ENCODE results near the gene NAPA. TPM values are rescaled to one million over a fixed set of nuclear protein-coding genes. Genes with fewer than 3 reads are reported as not detected.

The NAPA gene
- total RNA-seq, 1 donor from 2014 or later = 77.8 TPM

DNA sequence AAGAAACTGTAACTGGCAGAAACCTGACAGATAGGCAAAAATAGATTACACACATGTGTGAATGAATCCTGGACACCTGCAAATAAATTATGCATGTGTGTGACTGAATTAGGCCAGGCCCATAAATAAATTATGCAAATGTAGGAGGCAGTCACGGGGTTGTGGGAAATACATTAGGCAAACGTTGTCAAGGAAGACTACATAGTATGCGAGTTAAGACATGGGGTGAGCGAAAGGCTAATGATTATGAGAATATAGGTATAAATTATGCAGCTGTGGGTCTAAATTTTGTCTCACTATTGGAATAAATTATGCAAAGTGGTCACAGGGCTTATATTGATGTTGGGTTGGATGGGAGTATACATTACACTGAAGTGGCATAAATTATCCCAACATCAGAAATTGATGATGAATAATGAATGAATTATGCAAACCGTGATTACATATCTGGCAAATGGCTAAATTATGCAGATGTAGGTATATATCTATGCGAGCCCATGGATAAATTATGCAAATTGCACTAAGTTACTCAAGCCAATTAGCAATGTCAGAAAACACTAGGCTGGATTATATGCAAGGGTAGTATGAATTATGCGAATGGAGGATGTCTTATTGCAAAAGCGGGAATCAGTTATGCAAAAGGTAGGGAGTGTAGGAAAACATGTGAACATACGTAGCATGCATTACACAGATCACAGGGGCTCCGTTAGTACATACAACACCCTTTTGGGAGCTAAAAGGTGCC, 50.0 kb downstream of the NAPA start:
- H3K36me3 Mint-ChIP-seq (ENCODE audit: low read depth, unreplicated experiment) = no peaks in the 10 kb centered on the region
- H3K4me3 Mint-ChIP-seq (ENCODE audit: unreplicated experiment) = no peak overlapping the region
- no peak for DNase-seq (ENCODE audit: low spot score)
- no peaks in the 10 kb centered on the region for H3K9me3 Mint-ChIP-seq (ENCODE audit: unreplicated experiment)
- H3K27ac Mint-ChIP-seq (ENCODE audit: unreplicated experiment) = no peak overlapping the region
- TF ChIP-seq, protein P1, sequence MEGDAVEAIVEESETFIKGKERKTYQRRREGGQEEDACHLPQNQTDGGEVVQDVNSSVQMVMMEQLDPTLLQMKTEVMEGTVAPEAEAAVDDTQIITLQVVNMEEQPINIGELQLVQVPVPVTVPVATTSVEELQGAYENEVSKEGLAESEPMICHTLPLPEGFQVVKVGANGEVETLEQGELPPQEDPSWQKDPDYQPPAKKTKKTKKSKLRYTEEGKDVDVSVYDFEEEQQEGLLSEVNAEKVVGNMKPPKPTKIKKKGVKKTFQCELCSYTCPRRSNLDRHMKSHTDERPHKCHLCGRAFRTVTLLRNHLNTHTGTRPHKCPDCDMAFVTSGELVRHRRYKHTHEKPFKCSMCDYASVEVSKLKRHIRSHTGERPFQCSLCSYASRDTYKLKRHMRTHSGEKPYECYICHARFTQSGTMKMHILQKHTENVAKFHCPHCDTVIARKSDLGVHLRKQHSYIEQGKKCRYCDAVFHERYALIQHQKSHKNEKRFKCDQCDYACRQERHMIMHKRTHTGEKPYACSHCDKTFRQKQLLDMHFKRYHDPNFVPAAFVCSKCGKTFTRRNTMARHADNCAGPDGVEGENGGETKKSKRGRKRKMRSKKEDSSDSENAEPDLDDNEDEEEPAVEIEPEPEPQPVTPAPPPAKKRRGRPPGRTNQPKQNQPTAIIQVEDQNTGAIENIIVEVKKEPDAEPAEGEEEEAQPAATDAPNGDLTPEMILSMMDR (IDR thresholded peaks at IDR 0.05; ENCODE audit: unreplicated experiment) = no peak
- no peaks in the 10 kb centered on the region for H3K4me1 Mint-ChIP-seq (ENCODE audit: unreplicated experiment)
- no peaks in the 10 kb centered on the region for H3K27me3 Mint-ChIP-seq (ENCODE audit: unreplicated experiment)

DNA sequence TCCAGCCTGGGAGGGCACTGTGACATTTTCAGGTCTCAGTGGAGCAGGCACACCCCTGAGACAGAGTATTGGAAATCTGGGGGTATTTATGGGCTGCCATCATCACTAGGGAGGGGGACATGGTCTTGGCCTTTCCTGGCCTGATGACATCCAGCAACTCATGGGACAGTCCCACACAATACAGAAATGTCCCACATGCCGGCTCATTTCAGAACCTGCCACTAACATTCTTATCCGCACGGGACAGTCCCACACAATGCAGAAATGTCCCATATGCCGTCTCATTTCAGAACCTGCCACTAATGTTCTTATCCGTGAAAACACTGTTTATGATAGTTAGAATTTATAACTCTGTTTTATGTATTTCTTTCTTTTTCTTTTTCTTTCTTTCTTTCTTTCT, 53.0 kb downstream of the NAPA start:
- H3K36me3 Mint-ChIP-seq (ENCODE audit: low read depth, unreplicated experiment) = no peaks in the 10 kb centered on the region
- no peak overlapping the region for H3K4me3 Mint-ChIP-seq (ENCODE audit: unreplicated experiment)
- no peaks in the 10 kb centered on the region for H3K4me1 Mint-ChIP-seq (ENCODE audit: unreplicated experiment)
- TF ChIP-seq, protein P1 (IDR thresholded peaks at IDR 0.05; ENCODE audit: unreplicated experiment) = no peak
- H3K9me3 Mint-ChIP-seq (ENCODE audit: unreplicated experiment) = no peaks in the 10 kb centered on the region
- no peaks in the 10 kb centered on the region for H3K27me3 Mint-ChIP-seq (ENCODE audit: unreplicated experiment)
- H3K27ac Mint-ChIP-seq (ENCODE audit: unreplicated experiment) = no peak overlapping the region
- no peak for DNase-seq (ENCODE audit: low spot score)

DNA sequence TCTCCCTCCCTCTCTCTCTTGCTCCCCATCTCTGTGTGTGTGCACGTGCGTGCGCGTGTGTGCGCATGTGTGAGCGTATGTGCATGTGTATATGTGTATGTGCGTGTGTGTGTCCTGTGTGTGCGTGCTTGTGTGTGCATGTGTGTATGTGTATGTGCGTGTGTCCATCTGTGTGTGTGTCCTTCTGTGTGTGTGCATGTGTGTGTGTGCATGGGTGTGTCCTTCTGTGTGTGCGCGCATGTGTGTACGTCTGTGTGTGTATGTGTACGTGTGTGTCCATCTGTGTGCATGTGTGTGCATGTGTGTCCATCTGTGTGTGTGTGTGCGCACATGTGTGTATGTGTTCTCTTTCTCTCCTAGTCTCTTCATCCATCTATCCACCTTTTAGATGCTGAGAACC, 55.4 kb downstream of the NAPA start:
- H3K4me3 Mint-ChIP-seq (ENCODE audit: unreplicated experiment) = no peak overlapping the region
- H3K9me3 Mint-ChIP-seq (ENCODE audit: unreplicated experiment) = no peaks in the 10 kb centered on the region
- TF ChIP-seq, protein P1 (IDR thresholded peaks at IDR 0.05; ENCODE audit: unreplicated experiment) = no peak
- no peak overlapping the region for H3K27ac Mint-ChIP-seq (ENCODE audit: unreplicated experiment)
- no peaks in the 10 kb centered on the region for H3K4me1 Mint-ChIP-seq (ENCODE audit: unreplicated experiment)
- DNase-seq (ENCODE audit: low spot score) = no peak
- no peaks in the 10 kb centered on the region for H3K36me3 Mint-ChIP-seq (ENCODE audit: low read depth, unreplicated experiment)
- no peaks in the 10 kb centered on the region for H3K27me3 Mint-ChIP-seq (ENCODE audit: unreplicated experiment)

DNA sequence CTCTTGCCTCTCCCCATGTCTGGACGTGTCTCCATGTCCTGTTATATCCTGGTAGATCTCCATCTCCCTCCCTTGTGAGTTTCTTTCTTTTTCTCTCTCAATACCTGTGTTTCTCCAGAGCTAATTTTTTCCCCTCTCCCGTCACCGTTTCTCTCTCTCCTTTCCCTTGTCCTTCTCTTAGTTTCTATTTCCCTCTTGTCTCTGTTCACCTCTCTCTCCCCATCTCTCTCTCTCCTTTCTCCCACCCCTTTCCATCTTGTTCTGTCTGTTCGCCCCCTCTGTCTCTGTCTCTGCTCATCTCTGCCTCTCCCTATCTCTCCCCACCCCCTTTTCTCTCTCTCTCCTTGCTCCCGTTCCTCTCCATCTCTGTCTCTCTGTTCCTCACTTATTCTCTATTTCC, 56.2 kb downstream of the NAPA start:
- H3K27me3 Mint-ChIP-seq (ENCODE audit: unreplicated experiment) = no peaks in the 10 kb centered on the region
- no peaks in the 10 kb centered on the region for H3K4me1 Mint-ChIP-seq (ENCODE audit: unreplicated experiment)
- H3K36me3 Mint-ChIP-seq (ENCODE audit: low read depth, unreplicated experiment) = no peaks in the 10 kb centered on the region
- DNase-seq (ENCODE audit: low spot score) = no peak
- no peak overlapping the region for H3K4me3 Mint-ChIP-seq (ENCODE audit: unreplicated experiment)
- no peaks in the 10 kb centered on the region for H3K9me3 Mint-ChIP-seq (ENCODE audit: unreplicated experiment)
- TF ChIP-seq, protein P1 (IDR thresholded peaks at IDR 0.05; ENCODE audit: unreplicated experiment) = no peak
- H3K27ac Mint-ChIP-seq (ENCODE audit: unreplicated experiment) = no peak overlapping the region

DNA sequence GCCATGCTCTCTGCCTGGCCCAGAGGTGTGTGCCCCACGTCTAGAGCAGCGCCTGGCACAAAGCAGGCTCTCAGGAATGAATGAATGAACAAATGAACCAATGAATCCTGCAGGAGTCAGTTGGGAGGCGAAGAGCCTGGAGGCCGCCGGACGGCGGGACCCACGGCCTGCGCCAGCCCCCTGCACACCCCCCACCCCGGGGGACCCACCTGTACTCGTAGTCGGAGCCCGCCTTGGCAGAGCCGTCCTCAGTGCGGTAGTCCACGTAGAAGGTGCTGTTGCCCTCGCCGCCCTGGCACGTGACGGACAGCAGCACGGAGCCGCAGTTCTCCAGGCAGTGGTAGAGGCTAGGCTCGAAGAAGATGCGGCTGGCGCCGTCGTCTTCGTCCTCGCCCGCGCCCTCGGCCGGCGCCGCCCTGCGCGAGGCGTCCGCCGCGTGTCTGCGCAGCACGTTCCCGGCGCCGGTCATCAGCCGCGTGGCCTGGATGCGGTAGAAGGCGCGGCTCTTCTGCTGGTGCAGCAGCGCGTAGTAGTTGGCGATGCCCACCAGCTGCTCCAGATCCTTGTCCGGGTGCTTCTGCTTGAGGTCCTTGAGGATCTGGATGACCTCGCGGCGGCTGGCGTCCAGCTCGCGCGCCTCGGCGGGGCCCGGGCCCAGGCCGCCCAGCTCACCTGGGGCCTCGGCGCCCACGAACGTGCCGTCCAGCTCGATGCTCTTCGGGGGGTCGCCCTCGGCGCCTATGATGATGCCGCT, 58.0 kb downstream of the NAPA start:
- TF ChIP-seq, protein P1 (IDR thresholded peaks at IDR 0.05; ENCODE audit: unreplicated experiment) = no peak
- Mint-ChIP-seq H3K4me1 (ENCODE audit: unreplicated experiment) (no peaks in the 10 kb centered on the region), H3K36me3 (ENCODE audit: low read depth, unreplicated experiment) (no peaks in the 10 kb centered on the region), H3K4me3 (ENCODE audit: unreplicated experiment) (no peak overlapping the region), H3K27me3 (ENCODE audit: unreplicated experiment) (no peaks in the 10 kb centered on the region), H3K9me3 (ENCODE audit: unreplicated experiment) (no peaks in the 10 kb centered on the region), H3K27ac (ENCODE audit: unreplicated experiment) (no peak overlapping the region)
- DNase-seq (ENCODE audit: low spot score) = no peak
